H1 (cell line): ENCODE measurements around the gene SPDYE3. TPM values are rescaled to one million over a fixed set of nuclear protein-coding genes. Genes with fewer than 3 reads are reported as not detected.
"Not testable (repeated sequence)": the region's sequence is repeated elsewhere in the genome, so short reads cannot be mapped to it uniquely, and the experiment has no call there.

ENCODE experiments used
- CTCF ChIA-PET: fragments of 300-600 bp; sonication (Branson Sonifier 250); formaldehyde crosslinking; loops from one replicate; lab custom pipeline; 2021; ENCODE audit not compliant: partially characterized antibody; lab: Charles Lee
- POLR2A ChIA-PET: fragments of 300-600 bp; sonication (Branson Sonifier 250); formaldehyde crosslinking; loops from one replicate; lab custom pipeline; 2021; ENCODE audit warnings: inconsistent platforms; ENCODE audit not compliant: partially characterized antibody; lab: Charles Lee
- DNase-seq, 2 experiments: peaks; one replicate each; pipeline versions ENCODE4 v3.0.0 to v3.0.0-alpha.2; 2010 to 2022; ENCODE audit warnings: low spot score in 2 of 2, low read depth in 1 of 2, mixed read lengths in 1 of 2
- FAIRE-seq: peaks from 2 replicates; lab custom pipeline; 2011; peaks lifted over from hg19 to GRCh38; lab: Jason Lieb, UNC
- H2AFZ ChIP-seq: 2 replicates; pipeline ENCODE4 v1.8.1; 2012; ENCODE audit warnings: low read length, inconsistent platforms
- H2AK5ac ChIP-seq: 2 replicates; pipeline ENCODE4 v1.6.1; 2013; ENCODE audit warnings: low read depth, low read length
- H2BK120ac ChIP-seq: replicated peaks from 2 replicates; pipeline ENCODE3; 2013; ENCODE audit warnings: low read depth, low read length, inconsistent platforms
- H2BK12ac ChIP-seq: 2 replicates; pipeline ENCODE4 v1.6.1; 2013; ENCODE audit warnings: low read depth, low read length
- H2BK15ac ChIP-seq: 2 replicates; pipeline ENCODE4 v1.6.1; 2013; ENCODE audit warnings: low read length
- H2BK20ac ChIP-seq: 2 replicates; pipeline ENCODE4 v1.6.1; 2013; ENCODE audit warnings: low read length
- H2BK5ac ChIP-seq: 2 replicates; pipeline ENCODE4 v1.6.1; 2013; ENCODE audit warnings: low read depth, low read length
- H3K14ac ChIP-seq: 2 replicates; pipeline ENCODE4 v1.6.1; 2013; ENCODE audit warnings: inconsistent platforms; ENCODE audit not compliant: insufficient read length
- H3K18ac ChIP-seq: 2 replicates; pipeline ENCODE4 v1.6.1; 2013; ENCODE audit warnings: low read length; ENCODE audit errors: extremely low read depth
- H3K23ac ChIP-seq: 2 replicates; pipeline ENCODE4 v1.6.1; 2013; ENCODE audit warnings: inconsistent platforms; ENCODE audit not compliant: insufficient read length
- H3K23me2 ChIP-seq: 2 replicates; pipeline ENCODE4 v1.6.1; 2013; ENCODE audit warnings: low read depth, low read length
- H3K27ac ChIP-seq: 2 replicates; pipeline ENCODE4 v1.6.1; 2011; ENCODE audit warnings: low read depth, low read length, inconsistent platforms
- H3K27me3 ChIP-seq, 4 experiments: replicated peaks in 1 of 4; 1 replicate in 1 of 4; 2 replicates in 3 of 4; pipeline versions ENCODE4 v1.6.1 to v1.8.1; 2011 to 2013; ENCODE audit warnings: low read length in 3 of 4, mild to moderate bottlenecking in 3 of 4, inconsistent platforms in 2 of 4, mixed read lengths in 2 of 4, moderate library complexity in 1 of 4; ENCODE audit not compliant: control insufficient read depth in 3 of 4, insufficient read depth in 3 of 4; ENCODE audit errors: extremely low read depth in 1 of 4
- H3K36me3 ChIP-seq, 4 experiments: 2 replicates each; pipeline versions ENCODE4 v1.6.1 to v1.8.1; 2011 to 2013; ENCODE audit warnings: mild to moderate bottlenecking in 4 of 4, low read length in 3 of 4, moderate library complexity in 2 of 4, control low read depth in 1 of 4, inconsistent platforms in 1 of 4; ENCODE audit not compliant: insufficient read depth in 4 of 4, control insufficient read depth in 2 of 4
- H3K4ac ChIP-seq: replicated peaks from 2 replicates; pipeline ENCODE3; 2013; ENCODE audit warnings: low read length, low read depth, mixed read lengths, inconsistent platforms; ENCODE audit not compliant: insufficient read length
- H3K4me1 ChIP-seq, 4 experiments: replicated peaks in 1 of 4; 1 replicate in 1 of 4; 2 replicates in 3 of 4; pipeline versions ENCODE4 v1.6.1 to v1.8.1; 2011 to 2013; ENCODE audit warnings: low read length in 3 of 4, inconsistent platforms in 2 of 4, mixed read lengths in 1 of 4; ENCODE audit not compliant: insufficient read depth in 4 of 4, control insufficient read depth in 3 of 4
- H3K4me2 ChIP-seq, 2 experiments: 2 replicates each; pipeline versions ENCODE4 v1.6.1 to v1.8.1; 2011 to 2013; ENCODE audit warnings: low read depth in 2 of 2, low read length in 2 of 2, control low read depth in 1 of 2, inconsistent platforms in 1 of 2, mild to moderate bottlenecking in 1 of 2; ENCODE audit not compliant: insufficient read depth in 1 of 2
- H3K4me3 ChIP-seq, 4 experiments: fragments of 200-600, 300-600 bp in 1 of 4; sonication (generic), shearing (Covaris generic), sonication (Bioruptor Twin) in 1 of 4; 2 replicates each; pipeline versions ENCODE4 v1.5.1 to v1.8.1; 2011 to 2016; ENCODE audit warnings: low read length in 4 of 4, low read depth in 3 of 4, control low read depth in 2 of 4, inconsistent platforms in 2 of 4, mild to moderate bottlenecking in 2 of 4, mixed read lengths in 1 of 4, moderate library complexity in 1 of 4; ENCODE audit not compliant: insufficient read depth in 2 of 4; ENCODE audit errors: extremely low read depth in 1 of 4
- H3K56ac ChIP-seq: replicated peaks from 2 replicates; pipeline ENCODE3; 2013; ENCODE audit warnings: low read depth, mild to moderate bottlenecking, mixed read lengths, low read length, inconsistent platforms; ENCODE audit not compliant: insufficient read length
- H3K79me1 ChIP-seq: 2 replicates; pipeline ENCODE4 v1.6.1; 2013; ENCODE audit warnings: low read depth, low read length, control low read depth
- H3K79me2 ChIP-seq, 2 experiments: 2 replicates each; pipeline versions ENCODE4 v1.6.1 to v1.8.1; 2012 to 2013; ENCODE audit warnings: low read length in 2 of 2, mild to moderate bottlenecking in 2 of 2, inconsistent platforms in 1 of 2; ENCODE audit not compliant: insufficient read depth in 2 of 2, control insufficient read depth in 1 of 2
- H3K9ac ChIP-seq, 4 experiments: replicated peaks in 1 of 4; 1 replicate in 1 of 4; 2 replicates in 3 of 4; pipeline versions ENCODE4 v1.6.1 to v1.8.1; 2011 to 2013; ENCODE audit warnings: low read depth in 3 of 4, low read length in 3 of 4, control low read depth in 2 of 4, mild to moderate bottlenecking in 2 of 4, moderate library complexity in 2 of 4, inconsistent platforms in 1 of 4; ENCODE audit errors: extremely low read depth in 1 of 4
- H3K9me3 ChIP-seq, 2 experiments: 2 replicates each; pipeline versions ENCODE4 v1.6.1 to v1.8.1; 2012 to 2013; ENCODE audit warnings: mild to moderate bottlenecking in 2 of 2, moderate library complexity in 2 of 2, control low read depth in 1 of 2, inconsistent platforms in 1 of 2, low read depth in 1 of 2, low read length in 1 of 2, mixed read lengths in 1 of 2; ENCODE audit not compliant: insufficient read depth in 2 of 2
- H4K20me1 ChIP-seq, 2 experiments: replicated peaks in 1 of 2; 2 replicates each; pipeline versions ENCODE3 to v1.8.1; 2011 to 2013; ENCODE audit warnings: inconsistent platforms in 2 of 2, low read length in 2 of 2, mild to moderate bottlenecking in 1 of 2; ENCODE audit not compliant: insufficient read depth in 2 of 2, control insufficient read depth in 1 of 2
- H4K5ac ChIP-seq: 2 replicates; pipeline ENCODE4 v1.6.1; 2013; ENCODE audit warnings: low read length, low read depth, mixed read lengths, inconsistent platforms; ENCODE audit not compliant: insufficient read length
- H4K8ac ChIP-seq: 2 replicates; pipeline ENCODE4 v1.8.0; 2013; ENCODE audit warnings: mild to moderate bottlenecking, moderate library complexity, low read length, inconsistent platforms; ENCODE audit not compliant: insufficient read depth; ENCODE audit errors: extremely low read depth
- H4K91ac ChIP-seq: replicated peaks from 2 replicates; pipeline ENCODE3; 2013; ENCODE audit warnings: low read length, mixed read lengths, inconsistent platforms; ENCODE audit not compliant: insufficient read length
- WGBS, 2 experiments: shearing (Covaris generic) in 1 of 2; methylation state at CpG; one replicate each; pipeline versions ENCODE4 v1.1.6 to v1.1.7; 2013 to 2015; ENCODE audit warnings: low lambda C conversion rate in 2 of 2, mixed read lengths in 2 of 2, inconsistent platforms in 1 of 2, low coverage in 1 of 2, missing lambda C conversion rate in 1 of 2; ENCODE audit not compliant: insufficient replicate concordance in 2 of 2, insufficient coverage in 1 of 2, insufficient read length in 1 of 2; ENCODE audit errors: extremely low coverage in 1 of 2, missing lambda C conversion rate in 1 of 2; 5-methylcytosine and 5-hydroxymethylcytosine counted together
- polyA plus RNA-seq, 7 experiments: library from polyadenylated mRNA; depleted of rRNA in 3 of 7; stranded (reverse) in 5 of 7; unstranded in 2 of 7; fragments of >200 nt in 5 of 7; fragments of 200-250 nt in 2 of 7; gene quantifications; 1 replicate in 5 of 7; 2 replicates in 1 of 7; 4 replicates in 1 of 7; pipeline versions ENCODE4 v1.2.1 to v1.2.3, GENCODE V29; 2011 to 2013; ENCODE audit warnings: missing spikeins in 2 of 7, mixed read lengths in 2 of 7
- total RNA-seq: library from RNA; stranded (reverse); fragmentation: NEBNext Ultra II Directional; extraction: Animal tissue kit (Norgen Biotek cat#: 25700); gene quantifications from 2 replicates; pipeline ENCODE4 v1.2.1, GENCODE V29; 2021

Gene SPDYE3
- total and polyA plus RNA-seq, 2 of the 8 experiments (the other 6 are each of a cell fraction or from before 2014, with no cell fraction given) = not detected

DNA sequence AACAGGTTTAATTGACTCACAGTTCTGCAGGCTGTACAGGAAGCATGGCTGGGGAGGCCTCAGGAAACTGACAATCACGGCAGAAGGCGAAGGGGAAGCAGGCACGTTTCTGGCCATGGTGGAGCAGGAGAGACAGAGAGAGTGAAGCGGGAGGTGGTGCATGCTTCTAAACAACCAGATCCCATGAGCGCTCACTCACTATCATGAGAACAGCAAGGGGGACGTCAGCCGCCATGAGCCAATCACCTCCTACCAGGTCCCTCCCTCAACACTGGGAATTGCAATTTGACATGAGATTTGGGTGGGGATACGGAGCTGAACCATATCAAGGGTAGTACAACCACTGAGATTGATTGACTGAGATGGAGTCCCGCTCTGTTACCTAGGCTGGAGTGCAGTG, 18.2 kb downstream of the SPDYE3 start:
- H2BK120ac ChIP-seq, H3K23me2 ChIP-seq, H4K5ac ChIP-seq, H4K8ac ChIP-seq, H2BK5ac ChIP-seq, H4K20me1 ChIP-seq, CTCF ChIA-PET, H3K79me2 ChIP-seq, H3K4ac ChIP-seq, H3K14ac ChIP-seq, H2BK20ac ChIP-seq, H2BK15ac ChIP-seq, H2BK12ac ChIP-seq, FAIRE-seq, H3K9me3 ChIP-seq, H4K91ac ChIP-seq, H3K56ac ChIP-seq, H3K23ac ChIP-seq, DNase-seq, H3K4me1 ChIP-seq, H3K27me3 ChIP-seq, H3K4me2 ChIP-seq, H3K79me1 ChIP-seq, H2AK5ac ChIP-seq, H3K4me3 ChIP-seq, H3K9ac ChIP-seq, H2AFZ ChIP-seq, H3K18ac ChIP-seq, H3K27ac ChIP-seq: not testable (repeated sequence)
- POLR2A ChIA-PET = interaction anchor here (1.2 kb wide), 1 partner anchor 103 kb away, joined by 3 read pairs; the partner anchor contains the start of gene ZCWPW1
- peaks cover 0 to 13% (median 3%) of the 10 kb centered on the region in 4 experiments; a peak in 3 of 8 replicates for H3K36me3 ChIP-seq
- 96% methylated on average over 9 of the region's 9 CpGs; no CpG with 5 or more reads in 1 of the 2 experiments for WGBS, 2 experiments

DNA sequence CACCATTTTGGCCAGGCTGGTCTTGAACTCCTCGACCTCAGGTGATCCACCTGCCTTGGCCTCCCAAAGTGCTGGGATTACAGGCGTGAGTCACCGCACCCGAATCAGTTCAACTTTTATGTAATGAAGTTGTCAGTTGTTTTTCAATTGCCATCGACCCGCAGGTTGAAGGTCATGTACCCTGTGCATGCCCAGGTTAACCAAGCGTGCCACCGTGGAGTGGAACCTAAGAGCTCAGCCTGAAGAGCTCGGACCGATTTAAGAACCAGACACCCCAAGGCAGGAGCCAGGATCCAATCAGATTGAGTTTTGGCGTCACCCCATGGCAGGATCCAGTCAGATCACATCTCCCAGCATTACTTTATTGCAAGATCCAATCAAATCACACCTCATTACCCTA, 19.4 kb downstream of the SPDYE3 start:
- CTCF ChIA-PET, H3K23ac ChIP-seq, H3K14ac ChIP-seq, H3K23me2 ChIP-seq, H3K4me1 ChIP-seq, H3K9ac ChIP-seq, H4K5ac ChIP-seq, H3K79me2 ChIP-seq, H2BK20ac ChIP-seq, H2BK12ac ChIP-seq, DNase-seq, H3K4ac ChIP-seq, H2AK5ac ChIP-seq, H2BK15ac ChIP-seq, H3K27ac ChIP-seq, POLR2A ChIA-PET, H3K27me3 ChIP-seq, H3K4me2 ChIP-seq, FAIRE-seq, H3K4me3 ChIP-seq, H2BK120ac ChIP-seq, H3K56ac ChIP-seq, H4K91ac ChIP-seq, H4K20me1 ChIP-seq, H4K8ac ChIP-seq, H3K18ac ChIP-seq, H2BK5ac ChIP-seq, H2AFZ ChIP-seq, H3K79me1 ChIP-seq, H3K9me3 ChIP-seq: not testable (repeated sequence)
- H3K36me3 ChIP-seq = peaks cover 0 to 13% (median 2%) of the 10 kb centered on the region in 4 experiments; a peak in 3 of 8 replicates
- WGBS, 2 experiments = 97% methylated on average over 7 of the region's 11 CpGs; no CpG with 5 or more reads in 1 of the 2 experiments
